ENCODE results near the gene IRF2BP2.

The IRF2BP2 gene

GRCh38 chr1:234582681-234583301, 27.2 kb downstream of the IRF2BP2 start:
- no peak for DNase-seq

DNA sequence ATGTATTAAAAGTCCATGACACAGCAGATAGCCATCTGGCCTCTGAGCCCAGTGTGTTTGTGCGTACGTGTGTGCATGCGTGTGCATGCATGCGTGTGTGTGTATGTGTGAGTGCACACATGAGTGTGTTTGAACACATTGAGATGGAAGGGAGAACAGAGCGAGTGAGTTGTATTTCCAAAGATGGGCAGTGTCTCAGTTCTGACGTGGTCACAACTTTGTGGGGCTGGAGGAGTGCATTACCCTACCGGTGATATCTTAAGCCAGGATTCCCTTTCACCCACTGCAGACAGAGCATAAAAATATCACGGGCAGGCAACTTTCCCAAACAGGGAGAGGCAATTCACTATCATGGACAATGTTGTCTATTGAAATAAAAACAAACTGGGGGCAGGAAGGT, 27.8 kb downstream of the IRF2BP2 start:
- DNase-seq = no peak

- DNase-seq = no peak
Measured at GRCh38 chr1:234581063-234581714, 28.8 kb downstream of the IRF2BP2 start.

- no peak for DNase-seq
Measured at GRCh38 chr1:234579967-234580366, 30.0 kb downstream of the IRF2BP2 start.

DNA sequence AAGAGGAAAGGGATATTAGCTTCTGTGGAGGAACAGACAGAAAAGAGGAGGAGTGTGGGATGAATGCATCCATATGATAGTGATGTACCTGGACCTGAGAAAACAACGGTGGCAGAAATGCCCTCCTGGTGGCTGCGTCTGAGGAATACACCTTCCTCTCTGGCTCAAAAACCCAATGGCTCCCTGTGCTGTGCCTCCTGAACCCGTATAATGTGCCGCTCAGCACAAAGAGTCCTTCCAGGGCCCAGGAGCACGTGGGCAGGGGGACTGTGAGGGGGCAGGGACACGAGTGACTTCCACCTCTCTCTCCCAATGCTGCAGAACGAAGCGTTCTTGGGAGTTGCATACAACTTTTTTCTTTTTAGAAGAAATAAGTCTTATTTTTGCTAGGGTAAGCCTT, 31.2 kb downstream of the IRF2BP2 start:
- no peak for DNase-seq

- no peak for DNase-seq
Measured at GRCh38 chr1:234578087-234578486, 31.9 kb downstream of the IRF2BP2 start.

GRCh38 chr1:234573711-234574299, 36.2 kb downstream of the IRF2BP2 start:
- no peak for DNase-seq

GRCh38 chr1:234572966-234573365, 37.0 kb downstream of the IRF2BP2 start:
- no peak for DNase-seq

- DNase-seq = no peak
Measured at GRCh38 chr1:234571702-234572101, 38.3 kb downstream of the IRF2BP2 start.

GRCh38 chr1:234570329-234571120, 39.5 kb downstream of the IRF2BP2 start:
- DNase-seq = no peak

DNA sequence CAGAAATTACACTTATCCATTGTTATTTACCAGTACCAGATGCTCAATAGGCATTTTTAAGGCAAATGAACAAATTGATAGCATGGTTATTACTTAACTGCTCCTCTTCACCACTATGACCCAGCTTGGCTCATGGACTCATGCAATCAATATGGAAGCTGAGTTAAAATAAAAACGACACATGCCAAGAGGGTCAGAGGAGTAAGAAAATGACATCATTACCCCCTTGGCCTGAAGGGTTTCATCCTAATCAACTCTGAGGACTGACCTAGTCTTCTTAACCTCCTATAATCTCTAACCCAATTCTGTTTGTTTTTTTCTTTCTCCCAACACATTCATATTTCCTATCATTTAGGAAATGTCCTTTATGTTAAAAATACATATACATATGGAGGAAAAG, 41.6 kb downstream of the IRF2BP2 start:
- no peak for DNase-seq

GRCh38 chr1:234565132-234565531, 44.8 kb downstream of the IRF2BP2 start:
- no peak for DNase-seq

GRCh38 chr1:234564035-234565029, 45.6 kb downstream of the IRF2BP2 start:
- DNase-seq = no peak

DNA sequence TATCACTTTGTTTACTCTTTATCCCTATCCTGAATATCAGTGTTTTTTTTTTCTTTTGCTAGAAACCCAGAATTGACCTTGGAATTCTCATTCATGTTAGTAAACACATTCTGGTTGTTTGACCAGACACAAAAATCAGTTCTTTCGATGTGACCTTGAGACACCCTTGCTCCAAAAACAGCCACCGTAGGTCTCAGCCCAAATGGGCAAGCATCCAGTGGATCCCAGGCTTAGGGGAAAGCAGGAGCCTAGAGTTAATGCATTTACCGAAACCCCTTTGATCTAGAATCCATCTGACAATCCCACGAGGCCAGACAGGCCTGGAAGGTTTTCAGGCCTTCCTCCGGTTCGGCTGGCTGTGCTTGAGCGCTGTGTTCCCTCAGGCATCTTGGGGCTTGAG, 47.6 kb downstream of the IRF2BP2 start:
- DNase-seq = no peak

GRCh38 chr1:234561319-234561718, 48.7 kb downstream of the IRF2BP2 start:
- no peak for DNase-seq

DNA sequence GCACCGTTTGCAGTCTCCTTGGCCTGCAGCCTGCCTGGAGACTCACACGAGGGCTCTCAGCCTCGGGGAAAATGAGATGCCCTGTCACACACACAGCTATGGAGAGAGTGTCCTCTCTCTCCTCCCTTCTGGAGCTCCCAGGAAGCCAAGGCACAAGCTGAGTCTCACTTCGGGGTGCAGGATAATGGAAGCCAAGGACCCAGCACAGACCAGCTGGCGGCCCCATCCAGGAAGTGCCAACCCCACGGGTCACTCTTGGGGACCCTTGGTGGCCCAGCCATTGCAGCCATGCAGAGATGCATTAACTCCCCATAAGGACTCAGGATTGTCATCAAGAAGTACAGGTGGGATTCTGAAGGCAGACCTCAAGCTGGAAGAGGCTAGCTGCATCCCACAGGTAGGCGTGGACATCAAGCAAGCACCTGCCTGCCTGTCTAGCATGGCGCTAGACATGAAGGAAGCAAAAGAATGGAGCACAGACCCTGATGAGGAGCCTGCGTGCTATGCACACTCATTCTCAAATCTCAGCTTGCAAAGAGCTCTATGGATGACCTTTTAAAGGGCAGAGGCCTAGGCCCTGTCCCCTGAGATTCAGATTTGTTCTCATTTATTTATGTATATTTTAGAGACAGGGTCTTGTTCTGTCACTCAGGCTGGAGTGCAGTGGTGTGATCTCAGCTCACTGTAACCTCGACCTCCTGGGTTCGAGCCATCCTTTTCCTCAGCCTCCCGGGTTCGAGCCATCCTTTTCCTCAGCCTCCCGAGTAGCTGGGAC, 49.9 kb downstream of the IRF2BP2 start:
- no peak for DNase-seq

DNA sequence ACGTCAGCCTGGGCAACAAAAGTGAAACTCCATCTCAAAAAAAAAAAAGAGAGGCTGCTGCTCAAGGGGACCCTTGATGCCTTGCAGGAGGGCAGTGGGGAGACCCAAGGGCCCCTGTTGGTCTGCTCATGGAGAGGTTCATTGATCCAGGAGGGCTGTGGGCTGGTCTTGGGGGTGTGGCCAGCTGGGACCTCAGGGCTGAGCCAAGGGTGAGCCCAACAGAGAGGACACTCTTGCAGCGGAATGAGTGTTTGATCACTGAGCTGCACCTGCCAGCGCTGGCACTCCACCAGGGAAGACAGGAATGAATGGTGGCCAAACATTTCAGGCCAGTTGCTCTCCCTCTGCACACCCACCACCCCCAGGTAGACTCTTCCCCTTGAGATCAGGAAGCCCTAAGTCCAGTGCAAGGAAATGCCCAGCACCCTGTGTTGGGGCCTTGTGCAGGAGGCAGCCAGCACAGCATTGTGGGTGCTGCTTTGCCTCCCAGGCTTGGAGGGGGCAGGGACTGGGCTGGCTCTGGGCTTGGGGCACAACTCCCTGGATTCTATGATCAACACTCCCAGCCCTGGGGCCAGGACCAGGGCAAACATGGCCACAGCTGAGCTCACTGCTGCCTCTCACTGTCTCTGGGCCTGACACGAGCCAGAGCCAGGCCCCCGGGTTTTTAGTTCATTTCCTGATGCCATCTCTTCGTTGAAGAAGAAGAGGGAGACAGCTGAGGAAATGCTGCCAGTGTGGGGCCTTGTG, 50.7 kb downstream of the IRF2BP2 start:
- DNase-seq = no peak

DNA sequence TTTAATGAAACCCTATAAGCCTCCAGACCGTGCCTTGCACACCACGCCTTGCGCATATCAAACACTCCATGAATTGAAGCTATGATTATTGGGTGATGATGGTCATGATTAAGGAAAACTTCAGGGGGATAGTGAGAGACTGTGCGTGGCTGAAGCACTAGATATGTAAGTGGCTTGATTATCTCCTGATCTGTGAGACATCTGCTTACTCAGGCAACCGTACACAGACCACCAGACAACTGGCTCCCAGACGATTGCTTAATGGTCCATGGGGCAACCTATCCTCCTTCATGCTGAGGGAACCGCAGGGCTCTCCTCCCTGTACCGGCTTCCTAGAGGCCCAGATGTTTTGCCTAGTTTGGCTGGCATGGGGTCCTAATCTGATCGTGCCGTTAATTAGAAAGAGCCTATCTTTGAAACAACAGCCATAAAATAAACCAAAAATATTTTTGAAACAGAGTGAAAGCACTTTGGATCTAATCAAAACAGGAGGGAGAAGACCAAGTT, 51.6 kb downstream of the IRF2BP2 start:
- no peak for DNase-seq

DNA sequence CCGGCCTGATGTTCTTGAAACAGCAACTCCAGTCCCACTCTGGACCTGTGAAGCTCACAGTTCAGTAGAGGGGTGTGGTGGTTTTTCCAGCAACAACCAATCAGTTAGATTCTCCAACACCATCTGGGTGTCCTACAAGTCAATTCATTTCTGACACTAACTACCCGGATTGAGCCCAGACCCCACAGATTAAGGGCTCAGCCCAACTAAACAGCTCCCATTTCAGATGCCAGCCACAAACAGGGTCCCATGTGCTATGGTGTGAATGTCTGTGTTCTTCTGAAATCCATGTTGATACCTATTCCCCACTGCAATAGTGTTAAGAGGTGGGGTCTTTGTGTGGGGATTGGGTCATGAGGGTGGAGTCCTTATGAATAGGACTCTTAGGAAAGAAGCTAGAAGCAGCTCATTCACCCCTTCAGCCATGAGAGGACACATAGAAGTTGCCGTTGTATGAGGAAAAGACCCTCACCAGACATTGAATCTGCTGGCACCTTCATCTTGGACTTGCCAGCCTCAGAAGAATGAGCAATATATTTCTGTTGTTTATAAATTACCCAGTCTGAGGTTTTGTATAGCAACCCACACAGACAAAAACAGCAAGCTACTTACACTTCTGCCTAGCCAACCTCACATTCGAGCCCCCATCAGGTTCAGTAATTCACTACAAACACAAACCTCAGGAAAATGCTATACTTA, 53.6 kb downstream of the IRF2BP2 start:
- DNase-seq = no peak
